A204.1 (cell line): ENCODE data around the gene PWP1.

Experiments
- FAIRE-seq: peaks from 2 replicates; lab custom pipeline; 2012; peaks lifted over from hg19 to GRCh38; lab: Jason Lieb, UNC

Gene PWP1

GRCh38 chr12:107735763-107736162 is 50.2 kb downstream of the PWP1 start:
- no peak for FAIRE-seq

GRCh38 chr12:107736914-107737313 is 51.3 kb downstream of the PWP1 start:
- FAIRE-seq = no peak

GRCh38 chr12:107748472-107748871 is 62.9 kb downstream of the PWP1 start:
- no peak for FAIRE-seq

DNA sequence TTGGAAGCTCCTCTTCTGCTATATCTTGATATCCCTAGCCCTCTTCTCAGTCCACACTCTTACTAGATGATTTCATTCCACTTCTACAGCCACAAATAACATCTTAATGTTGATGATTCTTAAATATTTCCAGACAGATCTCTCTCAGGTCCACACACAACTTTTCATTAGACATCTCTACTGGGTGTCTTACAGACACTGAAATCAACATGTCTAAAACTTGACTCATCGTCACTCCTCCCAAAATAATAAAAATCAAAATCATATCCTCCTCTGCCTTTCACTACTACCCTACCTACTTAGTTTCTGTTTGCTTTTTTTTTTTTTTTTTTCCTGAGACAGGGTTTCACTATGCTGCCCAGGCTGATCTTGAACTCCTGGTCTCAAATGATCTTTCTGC is 63.5 kb downstream of the PWP1 start:
- FAIRE-seq = no peak

DNA sequence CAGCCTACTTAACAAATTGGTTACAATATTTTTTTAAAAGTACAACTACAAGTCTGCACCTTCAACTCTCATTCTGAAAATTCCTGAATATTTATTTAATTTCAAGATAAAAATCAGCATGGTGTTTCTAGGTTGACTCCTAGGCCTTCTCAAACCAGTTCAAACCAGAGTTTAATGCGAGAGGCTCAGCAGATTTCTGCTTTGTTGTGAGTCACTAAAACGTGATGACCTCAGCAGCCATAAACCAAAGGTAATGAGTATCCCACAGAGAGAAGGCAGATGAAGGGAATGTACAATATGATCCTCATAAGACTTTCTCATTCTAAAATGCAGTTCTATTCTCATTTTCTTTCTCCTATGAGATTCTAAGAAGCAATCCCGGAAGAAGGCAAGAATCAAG is 73.8 kb downstream of the PWP1 start:
- FAIRE-seq = no peak

DNA sequence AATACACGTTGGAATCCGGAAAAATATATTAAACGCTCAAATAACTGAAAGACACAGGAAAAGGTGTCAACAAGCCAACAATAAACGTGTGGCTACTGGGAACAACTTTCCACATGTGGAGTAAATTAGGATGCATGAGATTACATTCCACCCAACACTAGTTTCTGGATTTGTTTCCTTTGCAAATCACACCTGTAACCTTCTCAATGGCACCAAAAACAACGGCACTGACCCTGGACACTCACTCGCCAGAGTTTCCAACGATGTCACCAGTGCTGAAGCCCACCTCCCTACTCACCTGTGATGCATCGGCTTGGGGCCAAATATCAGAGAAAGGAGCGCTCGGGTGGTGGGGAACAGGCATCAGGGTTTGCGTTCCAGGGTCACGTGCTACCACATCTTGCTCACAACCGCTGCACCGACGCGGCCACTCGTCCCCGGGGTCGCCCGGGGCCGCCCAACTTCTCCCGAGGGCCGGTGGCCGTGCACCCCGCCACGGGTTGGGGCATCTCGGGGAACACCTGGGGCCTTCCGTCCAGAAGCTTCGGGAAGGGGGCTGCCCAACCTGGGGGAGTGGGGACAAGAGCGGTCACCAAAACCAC is 74.7 kb downstream of the PWP1 start:
- FAIRE-seq = no peak

DNA sequence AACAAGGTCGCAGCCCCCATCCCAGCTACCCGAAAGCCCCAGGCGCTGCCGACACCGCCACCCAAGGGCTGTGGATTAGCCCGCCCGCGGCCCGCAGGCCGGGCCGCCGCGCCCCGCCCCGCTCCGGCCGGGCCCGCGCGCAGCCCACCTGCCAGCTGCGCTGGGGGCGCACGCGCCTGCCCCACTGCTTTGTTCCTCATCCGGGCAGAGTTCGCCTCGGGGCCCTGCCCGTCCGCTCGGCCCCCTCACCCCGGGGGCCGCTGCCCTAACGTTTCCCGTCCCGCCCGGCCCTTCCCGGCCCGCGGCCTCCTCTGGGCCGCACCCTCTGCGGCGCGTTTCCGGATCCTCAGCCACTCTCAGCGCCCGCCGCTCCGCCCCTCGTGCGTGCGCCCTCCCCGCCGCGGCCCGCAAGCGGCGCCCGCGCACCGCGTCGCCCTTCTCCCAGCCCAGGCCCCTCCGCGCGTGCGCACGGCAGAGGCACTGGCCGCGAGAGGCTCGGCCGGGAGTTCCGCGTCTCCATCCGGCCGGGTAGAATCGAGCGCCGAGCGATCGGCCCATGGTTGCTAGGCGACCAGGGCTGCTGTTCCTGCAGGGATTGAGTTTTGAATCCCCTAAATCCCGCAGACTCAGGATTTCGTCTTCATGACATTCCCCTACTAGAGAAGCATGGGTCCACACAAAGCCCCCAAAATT is 75.4 kb downstream of the PWP1 start, which contains the start of gene PRDM4:
Gene PRDM4 (minus strand): TSS at position 329 of the 693 bp plus-strand sequence. CDS start 622 bp downstream, outside the sequence.
- FAIRE-seq = no peak

GRCh38 chr12:107761502-107761904 is 75.9 kb downstream of the PWP1 start:
- no peak for FAIRE-seq
